Brain microvascular endothelial cell (primary cell): ENCODE measurements around the gene TNS1.

Experiments used
- DNase-seq: peaks from one replicate; pipeline ENCODE4 v3.0.0-alpha.2; 2020
- H3K27ac ChIP-seq: fragments of 250-450 bp; sonication (Bioruptor Pico); 2 replicates; pipeline ENCODE4 v1.5.1; 2020; ENCODE audit warnings: mild to moderate bottlenecking, moderate library complexity
- H3K27me3 ChIP-seq: fragments of 250-450 bp; sonication (Bioruptor Pico); replicated peaks from 2 replicates; pipeline ENCODE4 v1.5.1; 2020; ENCODE audit warnings: mild to moderate bottlenecking
- H3K36me3 ChIP-seq: fragments of 250-450 bp; sonication (Bioruptor Pico); replicated peaks from 2 replicates; pipeline ENCODE4 v1.5.1; 2020; ENCODE audit warnings: mild to moderate bottlenecking
- H3K4me3 ChIP-seq: 2 replicates; pipeline ENCODE4 v1.5.1; 2011; ENCODE audit warnings: low read depth, mild to moderate bottlenecking, control low read depth, low read length, moderate library complexity
- CTCF ChIP-seq: IDR thresholded peaks from 2 replicates; pipeline ENCODE4 v1.5.1; 2011; ENCODE audit warnings: low read depth, mild to moderate bottlenecking, moderate library complexity, low read length, control low read depth, inconsistent platforms; ENCODE audit errors: missing control alignments
- in situ Hi-C: cut with HindIII; loops from 2 replicates; pipeline ENCODE4 v1.10.0; 2017; ENCODE audit warnings: low sequenced_read_pairs, low pct_ligation_motif_present

The TNS1 gene

GRCh38 chr2:218024336-218024735 lies 21.5 kb upstream of the TNS1 start:
- in situ Hi-C loops: no loop called here
- Histone ChIP-seq H3K36me3 (no peaks in the 10 kb centered on the region), H3K27ac (no peak overlapping the region), H3K27me3 (no peaks in the 10 kb centered on the region), H3K4me3 (no peak overlapping the region)
- DNase-seq: no peak
- TF ChIP-seq CTCF: no peak

- Histone ChIP-seq H3K27me3 (no peaks in the 10 kb centered on the region), H3K27ac (no peak overlapping the region), H3K36me3 (no peaks in the 10 kb centered on the region), H3K4me3 (no peak overlapping the region)
- no peak for DNase-seq
- in situ Hi-C loops: no loop called here
- no peak for TF ChIP-seq CTCF
These were observed 20.8 kb upstream of the TNS1 start for GRCh38 chr2:218023636-218024035.

- Histone ChIP-seq H3K27ac (no peak overlapping the region), H3K36me3 (no peaks in the 10 kb centered on the region), H3K4me3 (no peak overlapping the region), H3K27me3 (no peaks in the 10 kb centered on the region)
- TF ChIP-seq CTCF: no peak
- in situ Hi-C loops: no loop called here
- DNase-seq: no peak
These were observed 20.2 kb upstream of the TNS1 start for GRCh38 chr2:218022851-218023530.

- H3K27ac ChIP-seq: no peak overlapping the region
- H3K27me3 ChIP-seq: no peaks in the 10 kb centered on the region
- H3K4me3 ChIP-seq: no peak overlapping the region
- no peak for DNase-seq
- in situ Hi-C loops: no loop called here
- TF ChIP-seq CTCF: no peak
- H3K36me3 ChIP-seq: no peaks in the 10 kb centered on the region
These were observed 19.5 kb upstream of the TNS1 start for GRCh38 chr2:218022131-218022850.

- in situ Hi-C loops: no loop called here
- no peak overlapping the region for H3K4me3 ChIP-seq
- H3K36me3 ChIP-seq: no peaks in the 10 kb centered on the region
- H3K27me3 ChIP-seq: no peaks in the 10 kb centered on the region
- no peak for TF ChIP-seq CTCF
- H3K27ac ChIP-seq: no peak overlapping the region
- DNase-seq: no peak
These were observed 18.8 kb upstream of the TNS1 start for GRCh38 chr2:218021536-218022071.
